Testis (tissue), 2 donors: ENCODE results near the gene ERC1.
"Not testable (repeated sequence)": the region's sequence is repeated elsewhere in the genome, so short reads cannot be mapped to it uniquely, and the experiment has no call there.

ENCODE experiments used
- POLR2A ChIP-seq: fragments of 450-650 bp; IDR thresholded peaks from one replicate; pipeline ENCODE4 v1.6.1; 2017; ENCODE audit warnings: antibody characterized with exemption, mild to moderate bottlenecking, moderate library complexity
- TF ChIP-seq, protein P1 (sequence below), 3 experiments: fragments of 450-650 bp in 2 of 3; fragments of 200-600 bp in 1 of 3; sonication (generic) in 1 of 3; IDR thresholded peaks; one replicate each; pipeline ENCODE4 v1.5.1; 2016 to 2019; ENCODE audit warnings: antibody characterized with exemption in 3 of 3, mild to moderate bottlenecking in 2 of 3, moderate library complexity in 1 of 3

DNA sequence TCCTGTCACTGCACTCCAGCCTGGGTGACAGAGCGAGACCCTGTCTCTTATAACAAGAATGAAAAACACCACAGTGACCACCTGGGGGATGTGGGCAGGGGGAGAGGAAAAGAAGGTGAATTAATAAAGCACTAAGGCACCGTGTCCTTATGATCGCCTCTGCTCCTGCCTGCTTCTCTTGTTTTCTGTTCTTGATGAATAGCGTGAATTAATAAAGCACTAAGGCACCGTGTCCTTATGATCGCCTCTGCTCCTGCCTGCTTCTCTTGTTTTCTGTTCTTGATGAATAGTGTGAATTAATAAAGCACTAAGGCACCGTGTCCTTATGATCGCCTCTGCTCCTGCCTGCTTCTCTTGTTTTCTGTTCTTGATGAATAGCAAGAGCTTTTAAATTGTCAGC, 60.6 kb downstream of the ERC1 start:
- not testable (repeated sequence) for TF ChIP-seq POLR2A
- TF ChIP-seq, protein P1, sequence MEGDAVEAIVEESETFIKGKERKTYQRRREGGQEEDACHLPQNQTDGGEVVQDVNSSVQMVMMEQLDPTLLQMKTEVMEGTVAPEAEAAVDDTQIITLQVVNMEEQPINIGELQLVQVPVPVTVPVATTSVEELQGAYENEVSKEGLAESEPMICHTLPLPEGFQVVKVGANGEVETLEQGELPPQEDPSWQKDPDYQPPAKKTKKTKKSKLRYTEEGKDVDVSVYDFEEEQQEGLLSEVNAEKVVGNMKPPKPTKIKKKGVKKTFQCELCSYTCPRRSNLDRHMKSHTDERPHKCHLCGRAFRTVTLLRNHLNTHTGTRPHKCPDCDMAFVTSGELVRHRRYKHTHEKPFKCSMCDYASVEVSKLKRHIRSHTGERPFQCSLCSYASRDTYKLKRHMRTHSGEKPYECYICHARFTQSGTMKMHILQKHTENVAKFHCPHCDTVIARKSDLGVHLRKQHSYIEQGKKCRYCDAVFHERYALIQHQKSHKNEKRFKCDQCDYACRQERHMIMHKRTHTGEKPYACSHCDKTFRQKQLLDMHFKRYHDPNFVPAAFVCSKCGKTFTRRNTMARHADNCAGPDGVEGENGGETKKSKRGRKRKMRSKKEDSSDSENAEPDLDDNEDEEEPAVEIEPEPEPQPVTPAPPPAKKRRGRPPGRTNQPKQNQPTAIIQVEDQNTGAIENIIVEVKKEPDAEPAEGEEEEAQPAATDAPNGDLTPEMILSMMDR (IDR thresholded peaks at IDR 0.05), result not testable (repeated sequence)
